Sigmoid colon (tissue), 3 donors: ENCODE data around the gene TMEM45B.

Experiments used
- POLR2A ChIP-seq, 2 donors: fragments of 450-650 bp; IDR thresholded peaks; one replicate each; pipeline ENCODE4 v1.6.1; 2016; ENCODE audit warnings: antibody characterized with exemption in 2 of 2, mild to moderate bottlenecking in 2 of 2, moderate library complexity in 2 of 2
- TF ChIP-seq, protein P1 (sequence below), 4 experiments: fragments of 450-650 bp in 3 of 4; fragments of 200-600 bp in 1 of 4; IDR thresholded peaks; one replicate each; pipeline ENCODE4 v1.5.1; 2016 to 2019; ENCODE audit warnings: antibody characterized with exemption in 4 of 4, mild to moderate bottlenecking in 3 of 4, moderate library complexity in 2 of 4

DNA sequence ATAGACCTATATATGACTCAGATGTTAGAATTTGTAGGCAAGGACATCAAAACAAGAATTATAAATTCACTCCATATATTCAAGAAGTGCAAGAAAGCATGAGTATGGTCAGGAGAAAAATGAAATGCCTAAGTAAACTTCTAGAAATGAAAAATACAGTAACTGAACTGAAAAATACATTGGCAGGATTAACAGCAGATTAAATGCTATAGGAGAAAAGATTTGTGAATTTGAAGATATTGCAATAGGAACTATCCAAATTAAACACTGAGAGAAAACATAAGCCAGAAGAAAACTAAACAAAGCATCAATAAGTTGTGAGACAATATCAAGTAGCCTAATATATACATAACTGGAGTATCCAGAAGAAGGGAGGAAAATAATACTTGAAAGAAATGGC is 46.6 kb upstream of the TMEM45B start:
- TF ChIP-seq, protein P1, sequence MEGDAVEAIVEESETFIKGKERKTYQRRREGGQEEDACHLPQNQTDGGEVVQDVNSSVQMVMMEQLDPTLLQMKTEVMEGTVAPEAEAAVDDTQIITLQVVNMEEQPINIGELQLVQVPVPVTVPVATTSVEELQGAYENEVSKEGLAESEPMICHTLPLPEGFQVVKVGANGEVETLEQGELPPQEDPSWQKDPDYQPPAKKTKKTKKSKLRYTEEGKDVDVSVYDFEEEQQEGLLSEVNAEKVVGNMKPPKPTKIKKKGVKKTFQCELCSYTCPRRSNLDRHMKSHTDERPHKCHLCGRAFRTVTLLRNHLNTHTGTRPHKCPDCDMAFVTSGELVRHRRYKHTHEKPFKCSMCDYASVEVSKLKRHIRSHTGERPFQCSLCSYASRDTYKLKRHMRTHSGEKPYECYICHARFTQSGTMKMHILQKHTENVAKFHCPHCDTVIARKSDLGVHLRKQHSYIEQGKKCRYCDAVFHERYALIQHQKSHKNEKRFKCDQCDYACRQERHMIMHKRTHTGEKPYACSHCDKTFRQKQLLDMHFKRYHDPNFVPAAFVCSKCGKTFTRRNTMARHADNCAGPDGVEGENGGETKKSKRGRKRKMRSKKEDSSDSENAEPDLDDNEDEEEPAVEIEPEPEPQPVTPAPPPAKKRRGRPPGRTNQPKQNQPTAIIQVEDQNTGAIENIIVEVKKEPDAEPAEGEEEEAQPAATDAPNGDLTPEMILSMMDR (IDR thresholded peaks at IDR 0.05) = no peak
- no peak for TF ChIP-seq POLR2A (IDR thresholded peaks at IDR 0.05)
